ENCODE results near the gene ANKRD1. TPM values are rescaled to one million over a fixed set of nuclear protein-coding genes. Genes with fewer than 3 reads are reported as not detected.

Gene ANKRD1
- total RNA-seq, 3 donors from 2014 or later (not counting 1 experiment from before 2014, with no cell fraction given), result not detected

DNA sequence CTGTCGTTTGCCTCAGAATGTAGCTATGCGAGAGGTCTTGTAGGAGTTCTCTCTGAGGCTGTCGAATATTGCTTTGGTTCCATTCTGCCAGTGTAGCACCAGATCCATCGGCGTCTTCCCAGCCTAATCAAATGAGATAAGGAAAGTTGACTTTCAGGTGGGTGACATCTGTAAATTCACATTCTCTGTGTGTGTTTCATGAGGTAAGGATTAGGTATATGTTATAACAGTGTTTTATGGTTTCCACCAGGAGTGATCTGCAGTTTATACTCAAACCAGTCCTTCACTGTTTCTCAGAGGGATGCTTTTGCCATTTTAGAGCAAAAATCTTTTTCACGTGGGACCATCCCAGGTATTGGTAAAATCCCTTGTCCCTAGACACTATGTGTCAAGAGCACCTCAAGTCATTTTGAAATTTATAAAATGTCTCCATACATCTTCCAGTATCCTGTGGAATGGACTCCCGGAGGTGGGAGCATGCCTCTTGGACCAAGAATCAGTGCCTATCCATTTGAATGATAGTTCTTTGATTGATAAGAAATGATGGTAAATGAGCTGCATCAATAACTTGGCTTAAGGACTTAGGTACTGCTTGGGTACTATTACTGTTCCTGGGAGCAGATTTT lies 7.9 kb downstream of the ANKRD1 start:
- Histone ChIP-seq H3K27me3 (ENCODE audit: control insufficient read depth, insufficient read depth, low read length) (no peaks in the 10 kb centered on the region), H3K36me3 (ENCODE audit: control insufficient read depth, insufficient read depth, low read length) (no peaks in the 10 kb centered on the region), H3K9me3 (ENCODE audit: control insufficient read depth, insufficient read depth, low read length) (no peaks in the 10 kb centered on the region), H3K27ac (ENCODE audit: low read length) (no peak overlapping the region), H3K4me3 (ENCODE audit: low read length) (no peak overlapping the region), H3K4me1 (ENCODE audit: control insufficient read depth, insufficient read depth, low read length) (peaks cover 3% of the 10 kb centered on the region)
- 95% methylated on average over 7 of the region's 7 CpGs for WGBS (ENCODE audit: insufficient coverage)
- no peaks in the 10 kb centered on the region for H3K9me3 Mint-ChIP-seq
- TF ChIP-seq, protein P1, sequence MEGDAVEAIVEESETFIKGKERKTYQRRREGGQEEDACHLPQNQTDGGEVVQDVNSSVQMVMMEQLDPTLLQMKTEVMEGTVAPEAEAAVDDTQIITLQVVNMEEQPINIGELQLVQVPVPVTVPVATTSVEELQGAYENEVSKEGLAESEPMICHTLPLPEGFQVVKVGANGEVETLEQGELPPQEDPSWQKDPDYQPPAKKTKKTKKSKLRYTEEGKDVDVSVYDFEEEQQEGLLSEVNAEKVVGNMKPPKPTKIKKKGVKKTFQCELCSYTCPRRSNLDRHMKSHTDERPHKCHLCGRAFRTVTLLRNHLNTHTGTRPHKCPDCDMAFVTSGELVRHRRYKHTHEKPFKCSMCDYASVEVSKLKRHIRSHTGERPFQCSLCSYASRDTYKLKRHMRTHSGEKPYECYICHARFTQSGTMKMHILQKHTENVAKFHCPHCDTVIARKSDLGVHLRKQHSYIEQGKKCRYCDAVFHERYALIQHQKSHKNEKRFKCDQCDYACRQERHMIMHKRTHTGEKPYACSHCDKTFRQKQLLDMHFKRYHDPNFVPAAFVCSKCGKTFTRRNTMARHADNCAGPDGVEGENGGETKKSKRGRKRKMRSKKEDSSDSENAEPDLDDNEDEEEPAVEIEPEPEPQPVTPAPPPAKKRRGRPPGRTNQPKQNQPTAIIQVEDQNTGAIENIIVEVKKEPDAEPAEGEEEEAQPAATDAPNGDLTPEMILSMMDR (IDR thresholded peaks at IDR 0.05), result no peak
- DNase-seq, result no peak
- no peak overlapping the region for H3K4me3 Mint-ChIP-seq
- no peak for ATAC-seq
- intact Hi-C loops (cut with micrococcal nuclease), result no loop called here
- H3K4me1 Mint-ChIP-seq, result no peaks in the 10 kb centered on the region
- H3K27ac Mint-ChIP-seq, result no peak overlapping the region
- peaks cover 9 to 27% of the 10 kb centered on the region in 2 donors for H3K27me3 Mint-ChIP-seq (ENCODE audit: low read depth in 2 of 2)
- H3K36me3 Mint-ChIP-seq, result no peaks in the 10 kb centered on the region

DNA sequence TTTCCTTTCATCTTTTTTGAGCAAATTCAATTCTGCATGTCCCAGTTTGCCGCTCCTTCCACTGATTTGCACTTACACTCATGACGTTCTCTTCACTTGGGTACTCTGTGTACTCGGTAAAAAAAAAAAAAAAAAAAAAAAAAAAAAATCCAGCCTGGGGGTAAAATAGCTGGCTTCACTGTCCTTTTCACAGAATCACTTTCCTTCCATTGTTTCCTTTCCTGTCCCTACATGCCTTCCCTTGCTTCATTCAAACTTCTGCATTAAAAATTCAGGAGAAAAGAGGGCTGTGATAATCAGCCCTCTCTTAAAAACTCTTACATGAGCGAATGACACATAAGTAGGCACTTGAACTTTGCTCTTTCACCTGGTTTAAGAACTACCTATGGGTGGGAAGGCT lies 8.7 kb downstream of the ANKRD1 start:
- no peak overlapping the region for H3K27ac Mint-ChIP-seq
- ATAC-seq, result no peak

DNA sequence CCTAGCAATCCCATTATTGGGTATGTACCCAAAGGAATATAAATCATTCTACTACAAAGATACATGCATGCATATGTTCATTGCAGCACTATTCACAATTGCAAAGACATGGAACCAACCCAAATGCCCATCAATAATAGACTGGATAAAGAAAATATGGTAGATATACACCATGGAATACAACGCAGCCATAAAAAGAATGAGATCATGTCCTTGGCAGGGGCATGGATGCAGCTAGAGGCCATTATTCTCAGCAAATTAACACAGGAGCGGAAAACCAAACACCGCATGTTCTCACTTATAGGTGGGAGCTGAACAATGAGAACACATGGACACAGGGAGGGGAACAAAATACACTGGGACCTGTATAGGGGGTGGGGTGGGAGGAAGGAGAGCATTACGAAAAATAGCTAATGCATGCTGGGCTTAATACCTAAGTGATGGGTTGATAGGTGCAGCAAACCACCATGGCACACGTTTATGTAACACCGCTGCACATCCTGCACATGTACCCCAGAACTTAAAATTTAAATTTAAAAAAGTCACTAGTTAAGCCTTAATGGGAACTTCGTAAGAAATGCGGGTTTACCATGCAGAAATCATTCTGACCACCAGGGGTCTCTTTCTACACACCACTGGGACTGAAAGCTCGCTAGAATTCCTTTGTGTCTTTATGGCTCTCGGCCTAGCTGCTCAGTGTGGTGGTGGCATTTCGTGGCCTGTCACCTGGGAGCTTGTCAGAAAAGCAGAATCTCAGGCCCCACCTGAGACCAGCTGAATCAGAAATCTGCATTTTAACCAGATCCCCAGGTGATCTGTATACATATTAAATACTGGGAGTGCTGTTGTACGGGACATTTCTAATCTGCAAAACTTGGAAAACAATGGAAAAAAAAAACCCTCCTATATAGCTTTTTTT lies 9.5 kb downstream of the ANKRD1 start:
- H3K27me3 Mint-ChIP-seq (ENCODE audit: low read depth in 2 of 2), result peaks cover 0 to 11% of the 10 kb centered on the region in 2 donors
- DNase-seq (peak in 1 of 2 donors; percentile 78), ATAC-seq (peak; percentile 61 to 77 (median 67))
- intact Hi-C loops (cut with micrococcal nuclease), result loop anchor here (1.0 kb wide), 1 partner anchor 340 kb away; no protein-coding TSS in a partner anchor
- Histone ChIP-seq H3K36me3 (ENCODE audit: control insufficient read depth, insufficient read depth, low read length) (peaks cover 3% of the 10 kb centered on the region), H3K27ac (ENCODE audit: low read length) (no peak overlapping the region), H3K4me1 (ENCODE audit: control insufficient read depth, insufficient read depth, low read length) (peaks cover 3% of the 10 kb centered on the region), H3K27me3 (ENCODE audit: control insufficient read depth, insufficient read depth, low read length) (no peaks in the 10 kb centered on the region), H3K4me3 (ENCODE audit: low read length) (no peak overlapping the region), H3K9me3 (ENCODE audit: control insufficient read depth, insufficient read depth, low read length) (no peaks in the 10 kb centered on the region)
- no peaks in the 10 kb centered on the region for H3K4me1 Mint-ChIP-seq
- H3K9me3 Mint-ChIP-seq, result no peaks in the 10 kb centered on the region
- H3K4me3 Mint-ChIP-seq, result no peak overlapping the region
- 37% methylated on average over 11 of the region's 12 CpGs for WGBS (ENCODE audit: insufficient coverage)
- no peak overlapping the region for H3K27ac Mint-ChIP-seq
- no peaks in the 10 kb centered on the region for H3K36me3 Mint-ChIP-seq
- TF ChIP-seq, protein P1 (IDR thresholded peaks at IDR 0.05), result peak; percentile 68

More for the DNA sequence above, 8.7 kb downstream of the ANKRD1 start:
- H3K27ac ChIP-seq (ENCODE audit: low read length), result no peak overlapping the region
- no peak overlapping the region for H3K4me3 ChIP-seq (ENCODE audit: low read length)
- TF ChIP-seq, protein P1 (IDR thresholded peaks at IDR 0.05), result no peak
- Mint-ChIP-seq H3K9me3 (no peaks in the 10 kb centered on the region), H3K4me3 (no peak overlapping the region), H3K4me1 (no peaks in the 10 kb centered on the region), H3K36me3 (no peaks in the 10 kb centered on the region), H3K27me3 (ENCODE audit: low read depth in 2 of 2) (peaks cover 6 to 19% of the 10 kb centered on the region in 2 donors)
- peaks cover 3% of the 10 kb centered on the region for H3K4me1 ChIP-seq (ENCODE audit: control insufficient read depth, insufficient read depth, low read length)
- intact Hi-C loops (cut with micrococcal nuclease), result no loop called here
- H3K9me3 ChIP-seq (ENCODE audit: control insufficient read depth, insufficient read depth, low read length), result no peaks in the 10 kb centered on the region
- no peak for DNase-seq
- 88% methylated on average over 3 of the region's 4 CpGs for WGBS (ENCODE audit: insufficient coverage)
- no peaks in the 10 kb centered on the region for H3K27me3 ChIP-seq (ENCODE audit: control insufficient read depth, insufficient read depth, low read length)
- H3K36me3 ChIP-seq (ENCODE audit: control insufficient read depth, insufficient read depth, low read length), result peaks cover 3% of the 10 kb centered on the region

Measured in natural killer cell (primary cell).